Colonic mucosa (tissue), 4 donors: ENCODE data around the gene PGAP6. TPM values are rescaled to one million over a fixed set of nuclear protein-coding genes. Genes with fewer than 3 reads are reported as not detected.
"Not testable (repeated sequence)": the region's sequence is repeated elsewhere in the genome, so short reads cannot be mapped to it uniquely, and the experiment has no call there.

ENCODE experiments used
- DNase-seq: peaks from one replicate; pipeline ENCODE4 v3.0.0-alpha.2; 2020
- H3K27ac ChIP-seq: fragments of 200-600 bp; one replicate; pipeline ENCODE4 v1.8.0; 2021
- H3K27me3 ChIP-seq: fragments of 200-600 bp; one replicate; pipeline ENCODE4 v1.8.0; 2021
- H3K36me3 ChIP-seq: fragments of 200-600 bp; one replicate; pipeline ENCODE4 v1.8.0; 2021
- H3K4me1 ChIP-seq: fragments of 200-600 bp; one replicate; pipeline ENCODE4 v1.8.0; 2021; ENCODE audit warnings: mild to moderate bottlenecking
- H3K4me3 ChIP-seq: fragments of 200-600 bp; one replicate; pipeline ENCODE4 v1.8.0; 2021
- H3K9ac ChIP-seq, 2 donors: one replicate each; pipeline ENCODE4 v1.7.0; 2013; ENCODE audit warnings: control low read depth in 2 of 2, low read depth in 2 of 2, low read length in 2 of 2
- H3K9me3 ChIP-seq: fragments of 200-600 bp; one replicate; pipeline ENCODE4 v1.8.0; 2021
- CTCF ChIP-seq: fragments of 200-600 bp; IDR thresholded peaks from one replicate; pipeline ENCODE4 v1.8.0; 2022; ENCODE audit warnings: antibody characterized with exemption, mild to moderate bottlenecking
- intact Hi-C: fragments of 100-400 bp; cut with DNase I; formaldehyde crosslinking; loops from one replicate; pipeline ENCODE4 v1.14.1; 2022
- total RNA-seq, 2 donors: library from RNA; stranded (reverse); fragmentation: NEBNext Ultra II Directional in 1 of 2; extraction: Animal tissue kit (Norgen Biotek cat#: 25700) in 1 of 2; gene quantifications; one replicate each; pipeline ENCODE4 v1.2.1, GENCODE V29; 2021
- donor health status: healthy.
- donor health status: DM: no; HTN: no; CAD: no.
- donor health status: DM: no; HTN: no; CAD: no.

The PGAP6 gene
- total RNA-seq, 2 donors from 2014 or later = 99.6 to 102 TPM

DNA sequence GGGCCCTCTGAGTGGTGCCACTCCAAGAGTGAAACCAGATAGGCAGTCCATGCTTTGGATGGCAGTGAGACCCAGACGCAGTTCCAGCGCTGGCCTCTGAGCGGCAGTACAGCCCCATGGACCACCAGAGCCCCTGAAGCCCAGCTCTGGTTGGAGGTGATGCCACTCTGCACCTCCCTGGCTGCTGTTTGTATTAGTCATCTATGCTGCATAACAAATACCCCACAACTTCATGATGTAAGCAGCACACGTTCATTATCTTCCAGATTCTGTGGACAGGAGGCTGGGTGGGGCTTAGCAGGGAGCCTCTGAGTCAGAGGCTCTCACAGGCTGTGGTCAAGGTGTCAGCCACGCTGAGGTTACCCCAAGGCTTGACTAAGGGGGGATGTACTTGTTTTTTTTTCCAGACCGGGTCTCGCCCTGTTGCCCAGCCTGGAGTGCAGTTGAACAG lies 10.1 kb upstream of the PGAP6 start:
- peak; percentile 65 for TF ChIP-seq CTCF
- H3K4me3 ChIP-seq = no peak overlapping the region
- H3K9me3 ChIP-seq = no peaks in the 10 kb centered on the region
- H3K27me3 ChIP-seq = no peaks in the 10 kb centered on the region
- peak; percentile 69 for DNase-seq
- intact Hi-C loops = no loop called here
- peaks cover 4% of the 10 kb centered on the region for H3K4me1 ChIP-seq
- H3K27ac ChIP-seq = no peak overlapping the region
- H3K36me3 ChIP-seq = no peaks in the 10 kb centered on the region
- H3K9ac ChIP-seq = no peak overlapping the region

DNA sequence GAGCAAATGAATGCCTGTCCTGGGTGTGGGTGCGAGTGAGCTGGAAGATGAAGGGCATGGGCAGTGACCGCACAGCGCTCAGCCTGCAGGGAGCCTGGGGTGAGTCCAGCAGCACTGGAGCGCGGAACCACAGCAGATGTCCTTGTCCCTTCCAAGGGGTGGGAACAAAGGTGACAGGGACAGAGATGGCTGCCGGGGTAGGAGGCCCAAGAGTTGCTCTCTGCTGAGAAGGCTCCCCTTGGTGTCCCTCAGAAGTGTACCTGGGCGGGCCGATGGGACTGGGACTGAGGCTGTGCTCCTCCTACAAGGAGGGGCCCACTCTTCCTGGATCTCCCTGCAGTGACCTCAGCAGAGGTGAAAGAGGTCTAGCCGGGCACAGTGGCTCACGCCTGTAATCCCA lies 7.6 kb upstream of the PGAP6 start:
- no peaks in the 10 kb centered on the region for H3K9me3 ChIP-seq
- no peaks in the 10 kb centered on the region for H3K36me3 ChIP-seq
- H3K9ac ChIP-seq = no peak overlapping the region
- no peak for TF ChIP-seq CTCF
- H3K4me3 ChIP-seq = no peak overlapping the region
- intact Hi-C loops = loop anchor here (10.0 kb wide), 1 partner anchor 95 kb away; no protein-coding TSS in a partner anchor
- H3K27ac ChIP-seq = no peak overlapping the region
- DNase-seq = no peak
- no peaks in the 10 kb centered on the region for H3K27me3 ChIP-seq
- no peaks in the 10 kb centered on the region for H3K4me1 ChIP-seq

DNA sequence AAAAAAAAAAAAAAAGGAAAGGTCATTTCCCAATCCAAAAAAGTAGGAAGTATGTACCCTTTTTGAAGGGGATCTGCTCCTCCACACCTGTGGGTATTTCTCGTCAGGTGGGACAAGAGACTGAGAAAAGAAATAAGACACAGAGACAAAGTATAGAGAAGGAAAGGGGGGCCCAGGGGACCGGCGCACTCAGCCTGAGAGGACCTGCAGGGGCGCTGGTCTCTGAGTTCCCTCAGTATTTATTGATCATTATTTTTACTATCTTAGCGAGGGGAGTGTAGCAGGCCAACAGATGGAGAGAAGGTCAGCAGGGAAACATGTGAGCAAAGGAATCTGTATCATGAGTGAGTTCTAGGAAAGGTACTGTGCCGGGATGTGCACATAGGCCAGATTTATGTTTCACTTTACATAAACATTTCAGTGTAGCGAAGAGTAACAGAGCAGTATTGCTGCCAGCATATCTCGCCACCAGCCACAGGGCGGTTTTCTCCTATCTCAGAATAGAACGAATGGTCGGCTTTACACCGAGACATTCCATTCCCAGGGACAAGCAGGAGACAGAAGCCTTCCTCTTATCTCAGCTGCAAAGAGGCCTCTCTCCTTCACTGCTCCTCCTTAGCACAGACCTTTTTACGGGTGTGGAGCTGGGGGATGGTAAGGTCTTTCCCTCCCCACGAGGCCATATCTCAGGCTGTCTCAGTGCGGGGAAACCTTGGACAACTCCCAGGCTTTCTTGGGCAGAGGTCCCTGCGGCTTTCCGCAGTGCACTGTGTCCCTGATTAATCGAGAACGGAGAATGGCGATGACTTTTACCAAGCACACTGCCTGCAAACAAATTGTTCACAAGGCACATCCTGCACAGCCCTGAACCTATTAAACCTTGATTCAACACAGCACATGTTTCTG lies 6.2 kb upstream of the PGAP6 start:
- H3K27me3 ChIP-seq, H3K9ac ChIP-seq, H3K27ac ChIP-seq, H3K4me1 ChIP-seq, DNase-seq, H3K36me3 ChIP-seq, H3K4me3 ChIP-seq, H3K9me3 ChIP-seq: not testable (repeated sequence)
- intact Hi-C loops = loop anchor here (10.0 kb wide), 1 partner anchor 97 kb away; no protein-coding TSS in a partner anchor

- no peak overlapping the region for H3K9ac ChIP-seq
- H3K4me1 ChIP-seq = peaks cover 4% of the 10 kb centered on the region
- H3K4me3 ChIP-seq = no peak overlapping the region
- no peaks in the 10 kb centered on the region for H3K36me3 ChIP-seq
- no peak overlapping the region for H3K27ac ChIP-seq
- no peak for DNase-seq
- no peaks in the 10 kb centered on the region for H3K9me3 ChIP-seq
- intact Hi-C loops = loop anchor here (10.0 kb wide), 1 partner anchor 98 kb away; no protein-coding TSS in a partner anchor
- H3K27me3 ChIP-seq = no peaks in the 10 kb centered on the region
- TF ChIP-seq CTCF = no peak
Observed at GRCh38 chr16:386641-387156, 4.9 kb upstream of the PGAP6 start.

GRCh38 chr16:383326-384051 lies 1.7 kb upstream of the PGAP6 start:
- Histone ChIP-seq H3K4me1 (peaks cover 19% of the 10 kb centered on the region), H3K9ac (peak overlapping the region; percentile 19 to 89), H3K36me3 (no peaks in the 10 kb centered on the region), H3K27ac (peak overlapping the region; percentile 85), H3K9me3 (no peaks in the 10 kb centered on the region), H3K27me3 (no peaks in the 10 kb centered on the region), H3K4me3 (peak overlapping the region; percentile 95)
- intact Hi-C loops = loop anchor here (10.0 kb wide), 1 partner anchor 101 kb away; no protein-coding TSS in a partner anchor
- TF ChIP-seq CTCF = no peak
- peak; percentile 82 for DNase-seq
